ENCODE measurements around the gene DNAJC6. TPM values are rescaled to one million over a fixed set of nuclear protein-coding genes. Genes with fewer than 3 reads are reported as not detected.

The DNAJC6 gene
- total and polyA plus RNA-seq, 2 experiments from 2014 or later: 6.0 to 11.2 TPM

DNA sequence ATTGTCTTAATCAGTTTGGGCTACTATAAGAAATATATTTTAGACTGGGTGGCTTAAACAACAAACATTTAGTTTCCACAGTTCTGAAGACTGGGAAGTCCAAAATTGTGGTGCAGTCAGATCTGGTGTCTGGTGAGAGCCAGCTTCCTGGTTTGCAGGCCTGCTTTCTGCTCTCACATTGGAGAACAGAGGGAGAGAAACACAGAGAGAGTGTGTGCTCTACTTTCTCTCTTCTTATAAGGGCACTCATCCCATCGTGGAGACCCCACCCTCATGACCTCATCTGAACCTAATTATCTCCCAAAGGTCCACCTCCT is 115.2 kb downstream of the DNAJC6 start:
- no peak overlapping the region for H2AFZ ChIP-seq
- H3K4me1 ChIP-seq (ENCODE audit: insufficient read depth): peaks cover 20% of the 10 kb centered on the region
- peaks cover 51% of the 10 kb centered on the region for H3K79me2 ChIP-seq
- H4K20me1 ChIP-seq (ENCODE audit: insufficient read depth, poor library complexity, severe bottlenecking): peaks cover 18% of the 10 kb centered on the region
- no peaks in the 10 kb centered on the region for H3K9me3 ChIP-seq (ENCODE audit: low read depth)
- TF ChIP-seq EZH2 (IDR thresholded peaks at IDR 0.05; ENCODE audit: borderline replicate concordance) (no peak), EZH2phosphoT487 (IDR thresholded peaks at IDR 0.05; ENCODE audit: low read depth, severe bottlenecking, unreplicated experiment) (no peak), CTCF (IDR thresholded peaks at IDR 0.05; ENCODE audit: poor library complexity) (no peak)
- H3K27me3 ChIP-seq: no peaks in the 10 kb centered on the region
- no peak overlapping the region for H3K4me3 ChIP-seq
- no peak overlapping the region for H3K4me2 ChIP-seq
- no peak for DNase-seq (ENCODE audit: low spot score)
- WGBS (ENCODE audit: low lambda C conversion rate, missing lambda C conversion rate): 84% methylated on average over 1 of the region's 1 CpG
- no peaks in the 10 kb centered on the region for H3K9me2 ChIP-seq (replicated peaks; ENCODE audit: insufficient read depth)
- H3K36me3 ChIP-seq (replicated peaks; ENCODE audit: insufficient read depth, low read depth): no peaks in the 10 kb centered on the region
- H3K27ac ChIP-seq: no peak overlapping the region

DNA sequence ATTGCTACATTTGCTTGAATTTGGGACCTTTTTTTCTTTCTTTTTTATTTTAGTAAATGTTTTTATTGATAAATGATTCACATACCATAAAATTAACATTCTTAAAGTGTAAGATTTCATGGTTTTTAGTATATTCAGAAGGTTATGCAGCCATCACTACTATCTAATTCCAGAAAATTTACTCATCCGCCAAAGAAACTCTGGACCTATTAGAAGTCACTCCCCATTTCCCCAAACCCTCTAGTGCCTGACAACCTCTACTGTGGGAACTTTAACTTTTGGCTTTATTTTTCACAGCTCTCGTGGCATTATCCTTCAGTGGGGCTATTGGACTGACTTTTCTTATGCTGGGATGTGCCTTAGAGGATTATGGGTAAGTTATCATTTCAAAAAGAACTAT is 115.7 kb downstream of the DNAJC6 start:
- peaks cover 18% of the 10 kb centered on the region for H4K20me1 ChIP-seq (ENCODE audit: insufficient read depth, poor library complexity, severe bottlenecking)
- H3K79me2 ChIP-seq: peaks cover 51% of the 10 kb centered on the region
- H3K9me3 ChIP-seq (ENCODE audit: low read depth): no peaks in the 10 kb centered on the region
- no peak overlapping the region for H3K27ac ChIP-seq
- TF ChIP-seq EZH2phosphoT487 (IDR thresholded peaks at IDR 0.05; ENCODE audit: low read depth, severe bottlenecking, unreplicated experiment) (no peak), CTCF (IDR thresholded peaks at IDR 0.05; ENCODE audit: poor library complexity) (no peak)
- H3K36me3 ChIP-seq (replicated peaks; ENCODE audit: insufficient read depth, low read depth): no peaks in the 10 kb centered on the region
- no peak overlapping the region for H3K4me3 ChIP-seq
- 96% methylated on average over 2 of the region's 2 CpGs for WGBS (ENCODE audit: low lambda C conversion rate, missing lambda C conversion rate)
- DNase-seq (ENCODE audit: low spot score): no peak
- H3K9me2 ChIP-seq (replicated peaks; ENCODE audit: insufficient read depth): no peaks in the 10 kb centered on the region
- no peaks in the 10 kb centered on the region for H3K27me3 ChIP-seq
- no peak overlapping the region for H2AFZ ChIP-seq
- H3K4me1 ChIP-seq (ENCODE audit: insufficient read depth): peaks cover 19% of the 10 kb centered on the region
- H3K4me2 ChIP-seq: no peak overlapping the region

DNA sequence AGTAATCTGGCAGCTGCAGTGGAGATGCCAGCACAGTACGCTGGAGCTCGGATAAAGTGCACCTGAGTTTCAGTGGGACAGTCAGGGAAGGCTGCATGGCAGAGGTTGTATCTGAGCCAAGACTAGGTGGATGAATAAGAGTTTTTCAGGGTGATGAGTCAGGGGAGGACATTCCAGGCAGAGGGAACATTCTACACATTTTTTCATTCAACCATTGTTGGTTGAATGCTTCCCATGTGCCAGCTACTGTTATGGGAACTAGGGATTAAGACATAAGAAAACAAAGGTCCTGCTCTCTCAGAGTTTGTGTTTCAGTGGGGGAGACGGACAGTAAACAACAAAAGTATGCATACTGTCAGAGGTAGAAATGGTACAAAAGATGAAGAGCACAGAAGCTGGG is 116.4 kb downstream of the DNAJC6 start:
- H2AFZ ChIP-seq: no peak overlapping the region
- H3K27ac ChIP-seq: no peak overlapping the region

More for the DNA sequence above, 116.4 kb downstream of the DNAJC6 start:
- TF ChIP-seq EZH2phosphoT487 (IDR thresholded peaks at IDR 0.05; ENCODE audit: low read depth, severe bottlenecking, unreplicated experiment) (no peak), EZH2 (IDR thresholded peaks at IDR 0.05; ENCODE audit: borderline replicate concordance) (no peak), CTCF (IDR thresholded peaks at IDR 0.05; ENCODE audit: poor library complexity) (no peak)
- no peaks in the 10 kb centered on the region for H3K36me3 ChIP-seq (replicated peaks; ENCODE audit: insufficient read depth, low read depth)
- no peaks in the 10 kb centered on the region for H3K9me3 ChIP-seq (ENCODE audit: low read depth)
- H3K4me3 ChIP-seq: no peak overlapping the region
- H3K79me2 ChIP-seq: peaks cover 51% of the 10 kb centered on the region
- DNase-seq (ENCODE audit: low spot score): no peak
- WGBS (ENCODE audit: low lambda C conversion rate, missing lambda C conversion rate): 88% methylated on average over 3 of the region's 3 CpGs
- H3K9me2 ChIP-seq (replicated peaks; ENCODE audit: insufficient read depth): no peaks in the 10 kb centered on the region
- peaks cover 19% of the 10 kb centered on the region for H3K4me1 ChIP-seq (ENCODE audit: insufficient read depth)
- no peak overlapping the region for H3K4me2 ChIP-seq
- no peaks in the 10 kb centered on the region for H3K27me3 ChIP-seq
- H4K20me1 ChIP-seq (ENCODE audit: insufficient read depth, poor library complexity, severe bottlenecking): peaks cover 18% of the 10 kb centered on the region

Measured in hepatocyte (in vitro differentiated cells).